NT2/D1 (cell line): ENCODE measurements around the gene RNF2.

Experiments used
- DNase-seq: peaks from one replicate; pipeline ENCODE4 v3.0.0-alpha.2; 2011; ENCODE audit warnings: low read depth, low spot score
- H3K27me3 ChIP-seq: 2 replicates; pipeline ENCODE4 v1.6.0; 2011; ENCODE audit warnings: mild to moderate bottlenecking; ENCODE audit not compliant: insufficient read length, insufficient read depth
- H3K36me3 ChIP-seq: 2 replicates; pipeline ENCODE4 v1.6.1; 2011; ENCODE audit warnings: mild to moderate bottlenecking, low read length, mixed read lengths; ENCODE audit not compliant: insufficient read depth, insufficient read length
- H3K4me1 ChIP-seq: 2 replicates; pipeline ENCODE4 v1.5.1; 2011; ENCODE audit not compliant: insufficient read depth, insufficient read length
- H3K4me3 ChIP-seq: 2 replicates; pipeline ENCODE4 v1.5.1; 2011; ENCODE audit warnings: low read depth; ENCODE audit not compliant: insufficient read length
- H3K9ac ChIP-seq: 2 replicates; pipeline ENCODE4 v1.6.0; 2011; ENCODE audit warnings: low read depth; ENCODE audit not compliant: insufficient read length
- H3K9me3 ChIP-seq: 2 replicates; pipeline ENCODE4 v1.5.1; 2011; ENCODE audit warnings: mild to moderate bottlenecking, low read length; ENCODE audit not compliant: insufficient read depth
- SUZ12 ChIP-seq: IDR thresholded peaks from 2 replicates; pipeline ENCODE4 v1.6.1; 2011; ENCODE audit not compliant: insufficient read length, insufficient read depth; ENCODE audit errors: extremely low read depth
- YY1 ChIP-seq: IDR thresholded peaks from 2 replicates; pipeline ENCODE4 v1.6.1; 2011; ENCODE audit not compliant: insufficient read length, insufficient read depth
- ZNF274 ChIP-seq: IDR thresholded peaks from 2 replicates; pipeline ENCODE4 v1.6.1; 2011; ENCODE audit warnings: mild to moderate bottlenecking, low read depth, low read length

RNF2 gene

GRCh38 chr1:185074307-185074706 is 28.9 kb downstream of the RNF2 start:
- DNase-seq: peak; percentile 60
- H3K4me1 ChIP-seq: no peaks in the 10 kb centered on the region

GRCh38 chr1:185075476-185075875 is 30.1 kb downstream of the RNF2 start:
- Histone ChIP-seq H3K4me1 (no peaks in the 10 kb centered on the region), H3K36me3 (peaks cover 4% of the 10 kb centered on the region), H3K9me3 (no peaks in the 10 kb centered on the region), H3K9ac (no peak overlapping the region), H3K27me3 (no peaks in the 10 kb centered on the region), H3K4me3 (no peak overlapping the region)
- peak; percentile 11 for DNase-seq
- no peak for TF ChIP-seq SUZ12
- no peak for TF ChIP-seq ZNF274
- TF ChIP-seq YY1: no peak

More at GRCh38 chr1:185074307-185074706, 28.9 kb downstream of the RNF2 start:
- TF ChIP-seq YY1 (no peak), SUZ12 (no peak), ZNF274 (no peak)
- Histone ChIP-seq H3K9me3 (no peaks in the 10 kb centered on the region), H3K4me3 (no peak overlapping the region), H3K36me3 (peaks cover 4% of the 10 kb centered on the region), H3K27me3 (no peaks in the 10 kb centered on the region), H3K9ac (no peak overlapping the region)

DNA sequence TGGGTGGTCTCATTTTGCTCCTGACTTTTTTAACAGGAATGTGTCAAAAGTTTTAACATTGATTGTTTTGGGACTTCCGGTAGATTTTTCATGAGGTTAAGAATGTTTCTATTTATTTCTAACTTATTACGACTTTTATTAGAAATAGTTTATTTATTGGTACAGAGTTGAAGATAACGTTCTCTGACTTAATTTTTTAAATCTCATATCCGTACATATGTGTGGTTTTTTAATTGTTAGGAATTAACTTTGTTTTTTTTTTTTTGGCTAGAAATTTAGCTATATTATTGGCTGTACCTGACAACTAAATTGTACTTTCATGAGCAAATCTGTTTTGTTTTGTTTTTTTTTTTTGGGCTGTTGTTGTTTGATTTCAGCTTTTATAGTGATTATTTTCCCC is 32.0 kb downstream of the RNF2 start:
- H3K9me3 ChIP-seq: no peaks in the 10 kb centered on the region
- no peak overlapping the region for H3K9ac ChIP-seq
- no peak for DNase-seq
- no peaks in the 10 kb centered on the region for H3K27me3 ChIP-seq
- H3K4me3 ChIP-seq: no peak overlapping the region
- H3K36me3 ChIP-seq: no peaks in the 10 kb centered on the region
- H3K4me1 ChIP-seq: no peaks in the 10 kb centered on the region
- TF ChIP-seq YY1 (no peak), SUZ12 (no peak), ZNF274 (no peak)

- DNase-seq: no peak
- Histone ChIP-seq H3K9me3 (no peaks in the 10 kb centered on the region), H3K4me3 (no peak overlapping the region), H3K4me1 (no peaks in the 10 kb centered on the region), H3K9ac (no peak overlapping the region), H3K36me3 (no peaks in the 10 kb centered on the region), H3K27me3 (no peaks in the 10 kb centered on the region)
- no peak for TF ChIP-seq SUZ12
- no peak for TF ChIP-seq YY1
- no peak for TF ChIP-seq ZNF274
Observed at GRCh38 chr1:185080422-185080821, 35.1 kb downstream of the RNF2 start.

- Histone ChIP-seq H3K9ac (no peak overlapping the region), H3K9me3 (0 out of 2 replicates have a peak, but pooled peaks cover 4% of the 10 kb centered on the region), H3K36me3 (peaks cover 19% of the 10 kb centered on the region), H3K4me1 (no peaks in the 10 kb centered on the region), H3K4me3 (no peak overlapping the region), H3K27me3 (no peaks in the 10 kb centered on the region)
- no peak for DNase-seq
- TF ChIP-seq SUZ12 (no peak), YY1 (no peak), ZNF274 (no peak)
Observed at GRCh38 chr1:185083818-185084217, 38.5 kb downstream of the RNF2 start.

DNA sequence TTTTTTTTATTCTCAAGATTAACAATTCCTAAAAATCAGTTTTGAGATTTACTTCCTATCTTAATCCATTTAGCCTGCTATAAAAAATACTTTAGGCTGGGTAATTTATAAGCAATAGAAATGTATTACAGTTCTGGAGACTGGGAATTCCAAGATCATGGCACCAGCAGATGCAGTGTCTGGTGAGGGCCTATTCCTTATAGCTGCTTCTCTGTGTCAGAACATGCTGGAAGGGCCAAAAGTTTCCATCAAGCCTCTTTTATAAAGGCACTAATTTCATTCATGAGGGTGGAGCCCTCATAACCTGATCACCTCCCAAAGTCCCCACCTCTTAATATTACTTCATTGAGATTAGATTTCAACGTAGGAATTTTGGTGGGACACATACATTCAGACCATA is 41.7 kb downstream of the RNF2 start:
- DNase-seq: no peak
- no peaks in the 10 kb centered on the region for H3K4me1 ChIP-seq
- H3K36me3 ChIP-seq: peaks cover 45% of the 10 kb centered on the region
- no peak overlapping the region for H3K4me3 ChIP-seq
- H3K9me3 ChIP-seq: 0 out of 2 replicates have a peak, but pooled peaks cover 4% of the 10 kb centered on the region
- no peak overlapping the region for H3K9ac ChIP-seq
- TF ChIP-seq ZNF274: no peak
- TF ChIP-seq SUZ12: no peak
- no peak for TF ChIP-seq YY1
- no peaks in the 10 kb centered on the region for H3K27me3 ChIP-seq

DNA sequence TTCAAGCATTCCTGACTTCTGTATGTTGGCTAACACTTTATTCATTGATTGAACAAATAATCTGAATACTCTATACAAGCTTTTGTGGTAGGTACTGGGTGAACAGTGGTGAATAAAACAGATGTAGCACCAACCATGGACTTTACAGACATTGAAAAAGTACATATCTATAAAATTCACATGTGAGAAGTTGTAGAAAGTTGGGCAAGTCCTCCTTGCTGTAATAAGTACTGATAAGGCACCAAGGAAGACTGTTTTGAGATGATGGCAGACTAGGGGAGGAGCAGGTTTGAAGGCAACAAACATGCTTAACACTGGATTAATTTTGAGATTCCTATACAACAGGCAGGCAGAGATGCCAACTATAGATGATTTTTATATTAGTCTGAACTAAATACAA is 42.4 kb downstream of the RNF2 start:
- Histone ChIP-seq H3K4me3 (no peak overlapping the region), H3K9ac (no peak overlapping the region), H3K36me3 (peaks cover 51% of the 10 kb centered on the region), H3K4me1 (no peaks in the 10 kb centered on the region), H3K27me3 (no peaks in the 10 kb centered on the region), H3K9me3 (0 out of 2 replicates have a peak, but pooled peaks cover 4% of the 10 kb centered on the region)
- DNase-seq: no peak
- TF ChIP-seq YY1 (no peak), ZNF274 (no peak), SUZ12 (no peak)
